Measurements from ENCODE around the gene ACACA. TPM values are rescaled to one million over a fixed set of nuclear protein-coding genes. Genes with fewer than 3 reads are reported as not detected.
"Not testable (repeated sequence)": the region's sequence is repeated elsewhere in the genome, so short reads cannot be mapped to it uniquely, and the experiment has no call there.

Gene ACACA
- total and polyA plus RNA-seq, 2 donors (not counting 1 experiment from before 2014, with no cell fraction given): 4.8 to 26.2 TPM

DNA sequence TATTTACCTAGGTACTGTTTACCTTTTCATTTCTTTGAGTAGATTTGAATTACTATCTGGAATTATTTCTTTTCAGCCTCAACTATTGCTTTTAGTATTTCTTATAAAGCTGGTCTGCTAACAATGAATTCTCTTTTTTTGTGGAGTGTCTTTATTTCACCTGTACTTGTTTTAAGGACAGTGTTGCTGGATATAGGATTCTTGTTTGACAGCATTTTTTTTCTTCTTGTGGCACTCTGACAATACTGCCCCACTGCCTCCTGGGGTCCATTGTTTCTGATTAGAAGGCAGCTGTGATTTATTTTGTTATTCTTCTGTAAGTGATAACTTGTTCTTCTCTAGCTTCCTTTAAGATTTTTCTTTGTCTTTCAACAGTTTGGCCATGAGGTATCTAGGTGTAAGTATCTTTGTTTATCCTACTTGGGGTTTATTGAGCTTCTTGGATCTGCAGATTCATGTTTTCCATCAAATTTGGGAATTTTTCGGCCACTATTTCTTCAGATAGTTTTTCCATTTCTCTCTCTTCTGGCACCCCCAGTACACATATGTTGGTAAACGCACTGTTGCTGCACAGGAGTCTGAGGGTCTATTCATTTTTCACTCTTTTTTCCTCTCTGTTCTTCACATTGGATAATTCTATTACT lies 327.4 kb downstream of the ACACA start:
- Histone ChIP-seq H3K9me3 (ENCODE audit: control extremely low read depth in 1 of 3, control insufficient read depth in 2 of 3, insufficient read depth in 1 of 3, low read length in 2 of 3) (no peaks in the 10 kb centered on the region), H2AFZ (ENCODE audit: insufficient read depth, low read depth, low read length, poor library complexity, severe bottlenecking) (no peak overlapping the region), H3K79me2 (ENCODE audit: control insufficient read depth, insufficient read depth, low read length) (no peaks in the 10 kb centered on the region), H4K20me1 (ENCODE audit: control insufficient read depth, insufficient read depth, low read length, poor library complexity, severe bottlenecking) (no peaks in the 10 kb centered on the region), H3K27me3 (replicated peaks in 1 of 4; ENCODE audit: control extremely low read depth in 1 of 4, control insufficient read depth in 3 of 4, insufficient read depth in 4 of 4, low read length in 3 of 4) (no peaks in the 10 kb centered on the region), H3K4me1 (ENCODE audit: control insufficient read depth in 2 of 2, insufficient read depth in 2 of 2, low read length in 2 of 2) (no peaks in the 10 kb centered on the region), H3K9ac (ENCODE audit: low read length) (no peak overlapping the region), H3K4me2 (replicated peaks; ENCODE audit: low read depth, low read length, poor library complexity, severe bottlenecking) (no peak overlapping the region), H3K4me3 (ENCODE audit: control extremely low read depth in 1 of 5, extremely low read depth in 1 of 5, insufficient read depth in 1 of 5, low read depth in 2 of 5, low read length in 4 of 5) (no peak overlapping the region), H3K27ac (ENCODE audit: low read length in 2 of 2) (no peak overlapping the region), H3K36me3 (replicated peaks in 1 of 2; ENCODE audit: control extremely low read depth in 1 of 2, control insufficient read depth in 1 of 2, extremely low read depth in 1 of 2, insufficient read depth in 2 of 2, low read length in 1 of 2) (no peaks in the 10 kb centered on the region)
- ChIA-PET CTCF (interaction anchor here (0.9 to 1.2 kb wide), 2 partner anchors 31 to 35 kb away, joined by 3 read pairs; no protein-coding TSS in a partner anchor), POLR2A (no interaction called here)
- no peak for DNase-seq
- 91% methylated on average over 2 of the region's 2 CpGs for WGBS (ENCODE audit: insufficient coverage)
- H3K4me3 Mint-ChIP-seq: no peak overlapping the region
- H3K27me3 Mint-ChIP-seq: no peaks in the 10 kb centered on the region
- peaks cover 8% of the 10 kb centered on the region for H3K9me3 Mint-ChIP-seq (ENCODE audit: insufficient read depth)
- ATAC-seq (ENCODE audit: low read depth): no peak
- intact Hi-C loops (cut with micrococcal nuclease): no loop called here
- TF ChIP-seq, protein P1, sequence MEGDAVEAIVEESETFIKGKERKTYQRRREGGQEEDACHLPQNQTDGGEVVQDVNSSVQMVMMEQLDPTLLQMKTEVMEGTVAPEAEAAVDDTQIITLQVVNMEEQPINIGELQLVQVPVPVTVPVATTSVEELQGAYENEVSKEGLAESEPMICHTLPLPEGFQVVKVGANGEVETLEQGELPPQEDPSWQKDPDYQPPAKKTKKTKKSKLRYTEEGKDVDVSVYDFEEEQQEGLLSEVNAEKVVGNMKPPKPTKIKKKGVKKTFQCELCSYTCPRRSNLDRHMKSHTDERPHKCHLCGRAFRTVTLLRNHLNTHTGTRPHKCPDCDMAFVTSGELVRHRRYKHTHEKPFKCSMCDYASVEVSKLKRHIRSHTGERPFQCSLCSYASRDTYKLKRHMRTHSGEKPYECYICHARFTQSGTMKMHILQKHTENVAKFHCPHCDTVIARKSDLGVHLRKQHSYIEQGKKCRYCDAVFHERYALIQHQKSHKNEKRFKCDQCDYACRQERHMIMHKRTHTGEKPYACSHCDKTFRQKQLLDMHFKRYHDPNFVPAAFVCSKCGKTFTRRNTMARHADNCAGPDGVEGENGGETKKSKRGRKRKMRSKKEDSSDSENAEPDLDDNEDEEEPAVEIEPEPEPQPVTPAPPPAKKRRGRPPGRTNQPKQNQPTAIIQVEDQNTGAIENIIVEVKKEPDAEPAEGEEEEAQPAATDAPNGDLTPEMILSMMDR (IDR thresholded peaks at IDR 0.05): no peak
- no peak for TF ChIP-seq EZH2 (IDR thresholded peaks at IDR 0.05; ENCODE audit: borderline replicate concordance, insufficient read depth, low read depth, low read length, poor library complexity, severe bottlenecking)
- no peak overlapping the region for H3K27ac Mint-ChIP-seq
- no peaks in the 10 kb centered on the region for H3K4me1 Mint-ChIP-seq

DNA sequence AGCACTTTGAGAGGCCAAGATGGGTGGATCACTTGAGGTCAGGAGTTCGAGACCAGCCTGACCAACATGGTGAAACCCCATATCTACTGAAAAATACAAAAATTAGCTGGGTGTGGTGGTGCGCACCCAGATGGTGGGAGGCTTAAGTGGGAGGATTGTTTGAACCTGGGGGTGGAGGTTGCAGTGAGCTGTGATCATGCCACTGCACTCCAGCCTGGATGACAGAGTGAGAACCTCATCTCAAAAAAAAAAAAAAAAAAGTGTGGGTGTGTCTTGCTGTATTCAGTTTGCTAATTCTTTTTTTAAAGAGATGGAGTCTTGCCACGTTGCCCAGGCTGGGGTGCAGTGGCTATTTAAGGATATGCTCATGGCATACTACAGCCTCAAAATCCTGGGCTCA lies 333.2 kb downstream of the ACACA start:
- POLR2A ChIA-PET; H2AFZ ChIP-seq (ENCODE audit: insufficient read depth, low read depth, low read length, poor library complexity, severe bottlenecking); H3K4me3 Mint-ChIP-seq; H3K27ac Mint-ChIP-seq; H3K27ac ChIP-seq (ENCODE audit: low read length in 2 of 2); DNase-seq; intact Hi-C loops (cut with micrococcal nuclease); H3K4me3 ChIP-seq (ENCODE audit: control extremely low read depth in 1 of 5, extremely low read depth in 1 of 5, insufficient read depth in 1 of 5, low read depth in 2 of 5, low read length in 4 of 5); H3K9ac ChIP-seq (ENCODE audit: low read length); H3K9me3 ChIP-seq (ENCODE audit: control extremely low read depth in 1 of 3, control insufficient read depth in 2 of 3, insufficient read depth in 1 of 3, low read length in 2 of 3); H3K4me1 ChIP-seq (ENCODE audit: control insufficient read depth in 2 of 2, insufficient read depth in 2 of 2, low read length in 2 of 2); H3K4me1 Mint-ChIP-seq; H3K27me3 ChIP-seq (replicated peaks in 1 of 4; ENCODE audit: control extremely low read depth in 1 of 4, control insufficient read depth in 3 of 4, insufficient read depth in 4 of 4, low read length in 3 of 4); H3K79me2 ChIP-seq (ENCODE audit: control insufficient read depth, insufficient read depth, low read length); CTCF ChIA-PET; H4K20me1 ChIP-seq (ENCODE audit: control insufficient read depth, insufficient read depth, low read length, poor library complexity, severe bottlenecking); H3K4me2 ChIP-seq (replicated peaks; ENCODE audit: low read depth, low read length, poor library complexity, severe bottlenecking); H3K27me3 Mint-ChIP-seq; H3K36me3 ChIP-seq (replicated peaks in 1 of 2; ENCODE audit: control extremely low read depth in 1 of 2, control insufficient read depth in 1 of 2, extremely low read depth in 1 of 2, insufficient read depth in 2 of 2, low read length in 1 of 2); ATAC-seq (ENCODE audit: low read depth); H3K9me3 Mint-ChIP-seq (ENCODE audit: insufficient read depth): not testable (repeated sequence)
- WGBS (ENCODE audit: insufficient coverage): 86% methylated on average over 1 of the region's 3 CpGs

Measured in B cell (primary cell).